NCI-H82 treated with DMSO at 0.1 percent for 48 hours (cell line): ENCODE measurements around the gene TPRG1L.
"Not testable (repeated sequence)": the region's sequence is repeated elsewhere in the genome, so short reads cannot be mapped to it uniquely, and the experiment has no call there.

Experiments
- DNase-seq: peaks from one replicate; lab custom pipeline; 2025; ENCODE audit not compliant: unreplicated experiment; lab: John Stamatoyannopoulos, UW

The TPRG1L gene

GRCh38 chr1:3624200-3625136 is at the start of gene TPRG1L:
TSS of gene TPRG1L (plus strand) at chr1:3625015. CDS start at chr1:3625073, 58 bp downstream.
- DNase-seq = peak; percentile 90

DNA sequence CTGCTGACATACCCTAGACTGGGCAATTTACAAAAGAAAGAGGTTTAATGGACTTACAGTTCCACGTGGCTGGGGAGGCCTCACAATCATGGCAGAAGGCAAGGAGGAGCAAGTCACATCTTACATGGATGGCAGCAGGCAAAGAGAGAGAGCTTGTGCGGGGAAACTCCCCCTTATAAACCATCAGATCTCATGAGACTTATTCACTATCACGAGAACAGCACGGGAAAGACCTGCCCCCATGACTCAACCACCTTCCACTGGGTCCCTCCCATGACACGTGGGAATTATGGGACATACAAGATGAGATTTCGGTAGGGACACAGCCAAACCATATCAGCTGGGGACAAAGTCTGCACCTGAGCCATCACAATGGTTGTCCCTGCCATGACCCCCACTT is 49.3 kb upstream of the TPRG1L start:
- DNase-seq = not testable (repeated sequence)

- DNase-seq = no peak
Measured at GRCh38 chr1:3575993-3576392, 48.8 kb upstream of the TPRG1L start.

DNA sequence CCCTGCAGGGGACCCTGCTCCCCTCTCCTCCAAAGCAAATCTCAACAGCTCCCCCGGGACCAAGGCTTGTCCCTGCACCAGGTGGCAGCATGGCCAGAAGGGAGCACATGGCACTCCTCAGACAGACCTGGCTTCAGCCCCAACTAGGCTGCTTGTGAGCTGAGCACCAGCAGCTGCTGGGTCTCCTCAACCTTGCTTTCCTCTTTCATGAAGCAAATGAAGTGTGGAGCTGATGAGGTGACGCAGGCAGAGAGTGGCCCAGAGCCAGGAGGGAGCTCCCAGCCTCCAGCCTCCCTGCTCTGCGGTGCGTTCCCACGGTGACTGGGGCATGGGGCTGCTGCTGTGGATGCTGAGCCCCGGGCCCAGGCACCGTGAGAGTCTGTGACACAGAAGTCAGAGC is 47.5 kb upstream of the TPRG1L start:
- DNase-seq = no peak

DNA sequence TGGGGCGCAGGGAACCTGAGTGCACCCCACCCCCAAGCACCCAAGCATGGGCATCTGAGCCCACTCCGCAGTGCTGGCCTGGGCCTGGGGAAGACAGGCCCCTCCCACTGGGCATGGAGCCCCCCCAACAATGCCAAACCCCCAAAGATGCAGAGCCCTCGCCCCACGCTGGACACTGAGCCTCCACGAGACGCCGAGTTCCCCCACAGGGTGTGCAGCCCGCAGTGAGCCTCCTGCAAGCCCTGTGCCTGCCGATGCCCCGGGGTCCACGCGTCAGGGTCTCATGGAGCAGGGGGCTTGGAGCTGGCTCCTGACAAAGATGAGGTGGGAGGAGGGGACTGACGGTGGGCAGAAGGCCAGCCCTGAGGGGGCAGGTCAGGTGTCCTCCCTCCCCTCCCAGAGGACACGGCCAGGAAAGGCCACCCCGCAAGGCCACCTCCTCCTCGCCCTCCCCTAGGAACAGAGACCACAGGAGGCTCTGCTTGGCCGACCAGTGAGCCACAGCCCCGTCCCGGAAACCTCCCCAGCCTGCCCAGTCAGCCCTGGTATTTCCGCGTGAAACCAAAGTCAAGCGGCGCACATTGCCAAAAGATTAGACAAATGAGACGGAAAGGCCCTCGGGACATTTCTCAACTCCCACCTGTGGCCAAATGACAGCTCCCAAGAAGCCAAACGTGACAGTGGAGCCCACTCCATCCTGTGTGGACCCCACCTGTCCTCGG is 46.9 kb upstream of the TPRG1L start:
- no peak for DNase-seq

DNA sequence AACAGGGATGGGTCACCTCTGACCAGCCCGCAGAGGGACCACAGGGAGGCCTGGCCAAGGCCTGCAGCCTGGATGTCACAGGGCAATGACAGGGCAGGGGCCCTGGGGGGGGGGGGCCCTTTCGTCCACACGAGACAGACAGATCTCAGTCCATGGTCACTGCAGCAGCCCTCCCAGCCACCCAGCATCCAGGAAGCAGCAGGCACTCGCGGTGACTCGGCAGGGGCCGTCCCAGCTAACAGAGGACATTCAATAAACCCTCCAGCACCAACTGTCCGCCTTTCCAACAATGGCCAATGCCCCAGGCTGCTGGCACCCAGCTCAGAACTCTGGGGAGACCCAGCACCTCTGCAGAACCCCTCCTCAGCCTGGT is 46.4 kb upstream of the TPRG1L start:
- no peak for DNase-seq

DNA sequence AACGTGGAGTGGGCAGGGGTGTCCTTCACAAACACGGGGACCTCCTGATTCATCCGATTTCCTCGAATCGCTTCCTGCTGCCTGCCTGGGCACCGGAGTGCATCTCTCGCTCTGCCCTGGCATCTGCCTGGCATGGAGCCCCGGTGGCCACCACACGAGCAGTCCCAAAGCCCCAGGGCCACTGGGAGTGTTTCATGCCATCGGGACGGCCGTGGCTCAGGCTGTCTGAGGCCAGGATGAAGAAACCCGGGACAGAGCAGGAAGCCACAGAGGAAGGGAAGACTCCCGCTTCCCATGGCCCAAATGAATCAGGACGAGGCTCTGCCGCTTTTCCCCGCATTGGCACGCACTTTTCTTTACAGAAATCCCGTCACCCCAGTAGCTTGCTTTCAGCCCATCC is 45.9 kb upstream of the TPRG1L start:
- no peak for DNase-seq

DNA sequence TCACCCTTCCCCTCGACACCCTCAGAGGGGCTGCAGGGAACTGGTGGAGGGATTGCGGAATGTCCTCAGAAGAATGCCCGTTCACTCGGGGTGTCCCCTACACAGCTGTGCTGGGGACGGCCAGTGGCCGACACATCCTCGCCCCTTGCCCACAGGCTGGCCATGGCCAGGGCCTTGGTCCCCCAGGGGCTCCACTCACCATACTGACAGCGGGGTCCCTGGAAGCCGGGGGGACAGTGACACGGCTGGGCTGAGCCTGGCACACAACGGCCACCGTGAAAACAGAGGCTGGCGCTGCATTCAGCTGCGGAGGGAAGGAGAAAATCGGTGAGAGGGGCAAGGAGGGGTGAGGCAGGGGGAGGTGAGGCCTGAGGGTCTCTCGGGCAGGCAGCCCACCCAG is 45.2 kb upstream of the TPRG1L start:
- no peak for DNase-seq

GRCh38 chr1:3580231-3580630 is 44.6 kb upstream of the TPRG1L start:
- DNase-seq = no peak

- DNase-seq = no peak
Measured at GRCh38 chr1:3581296-3582036, 43.3 kb upstream of the TPRG1L start.

GRCh38 chr1:3583751-3584150 is 41.1 kb upstream of the TPRG1L start:
- DNase-seq = not testable (repeated sequence)

- no peak for DNase-seq
Measured at GRCh38 chr1:3584915-3585314, 39.9 kb upstream of the TPRG1L start.

- not testable (repeated sequence) for DNase-seq
Measured at GRCh38 chr1:3585353-3585868, 39.4 kb upstream of the TPRG1L start.

DNA sequence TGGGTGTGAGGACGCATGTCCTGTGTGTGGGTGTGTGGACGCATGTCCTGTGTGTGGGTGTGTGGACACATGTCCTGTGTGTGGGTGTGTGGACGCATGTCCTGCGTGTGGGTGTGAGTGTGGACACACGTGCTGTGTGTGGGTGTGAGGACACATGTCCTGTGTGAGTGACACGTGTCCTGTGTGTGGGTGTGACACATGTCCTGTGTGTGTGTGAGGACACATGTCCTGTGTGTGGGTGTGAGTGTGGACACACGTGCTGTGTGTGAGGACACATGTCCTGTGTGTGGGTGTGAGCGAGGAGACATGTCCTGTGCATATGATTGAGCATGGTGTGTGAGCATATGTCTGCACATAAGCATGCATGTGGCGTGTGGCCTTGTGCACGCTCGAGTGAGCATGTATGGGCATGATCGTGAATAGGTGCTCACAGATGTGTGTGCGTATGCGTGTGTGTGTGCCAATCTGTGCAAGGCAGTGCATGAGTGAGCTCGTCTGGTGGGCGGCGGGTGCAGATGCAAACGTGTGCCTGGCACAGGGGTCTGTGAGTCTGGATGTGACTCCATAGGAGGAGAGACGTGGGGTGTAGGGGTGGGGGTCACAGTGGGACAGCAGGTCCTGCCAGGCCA is 38.8 kb upstream of the TPRG1L start:
- DNase-seq = no peak

DNA sequence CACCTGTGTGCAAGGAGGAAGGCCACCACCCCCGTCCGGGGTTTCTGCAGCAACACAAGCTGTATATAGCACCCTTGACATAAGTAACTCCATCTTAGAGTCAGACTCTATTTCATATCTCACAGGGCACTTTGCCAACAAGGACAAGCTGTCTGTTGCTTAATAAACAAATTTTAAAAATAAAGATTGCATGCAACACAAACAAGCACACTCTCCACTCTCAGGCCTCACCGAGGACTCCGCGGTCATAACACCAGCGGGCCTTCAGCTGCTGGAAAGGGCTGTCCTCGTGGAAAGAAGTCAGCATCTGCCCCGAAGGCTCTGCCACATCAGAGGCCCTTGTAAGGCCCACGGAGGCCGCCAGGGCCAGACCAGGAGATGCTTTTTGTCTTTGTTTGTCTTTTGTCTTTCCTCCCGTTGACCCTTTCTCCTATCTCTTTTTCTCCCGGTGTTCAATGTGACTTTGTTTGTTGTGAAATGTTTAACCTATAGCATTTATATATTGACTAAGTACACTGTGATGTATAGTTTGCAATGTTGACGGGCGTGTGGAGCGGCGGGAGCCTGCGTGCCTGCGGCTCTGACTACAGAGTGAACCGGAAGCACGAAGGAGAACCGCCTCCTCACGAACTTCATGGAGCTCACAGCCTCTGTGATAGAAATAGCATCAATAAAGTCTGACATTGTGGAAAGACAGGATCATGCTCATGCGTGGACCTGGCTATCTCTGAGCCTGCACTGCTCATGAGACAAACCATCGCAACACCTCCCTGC is 37.6 kb upstream of the TPRG1L start:
- DNase-seq = no peak

- DNase-seq = no peak
Measured at GRCh38 chr1:3588395-3588794, 36.4 kb upstream of the TPRG1L start.

DNA sequence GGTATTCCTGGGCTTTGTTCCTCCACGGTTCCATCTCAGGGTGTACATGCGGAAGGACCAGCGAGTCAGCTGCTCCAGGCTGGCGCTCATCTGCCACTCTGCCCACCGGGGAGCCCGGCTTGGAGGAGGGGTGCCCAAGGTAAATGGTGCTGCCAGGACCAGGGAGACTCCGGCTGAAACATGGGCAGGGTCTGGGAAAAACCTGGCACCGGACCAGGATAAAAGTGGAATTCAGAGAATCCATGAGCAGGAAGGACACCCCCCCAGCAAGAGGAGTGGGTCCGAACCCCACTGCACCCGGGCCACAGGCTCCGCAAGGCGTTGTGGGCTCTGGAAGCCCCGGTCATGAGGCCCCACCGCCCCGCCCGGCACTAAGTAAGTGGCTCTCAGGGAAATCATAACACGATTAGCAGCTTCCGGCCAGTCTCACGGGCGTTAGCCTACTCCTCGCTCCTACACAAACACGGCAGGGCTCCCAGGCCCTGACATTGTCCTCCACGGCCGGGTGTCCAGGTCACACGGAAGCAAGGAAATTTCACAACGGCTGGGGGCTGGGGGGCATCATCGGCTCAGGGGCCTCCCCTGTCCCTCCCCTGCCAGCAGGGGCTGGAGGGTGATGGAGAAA is 34.6 kb upstream of the TPRG1L start:
- DNase-seq = peak; percentile 0

- no peak for DNase-seq
Measured at GRCh38 chr1:3590951-3591865, 33.6 kb upstream of the TPRG1L start.

- no peak for DNase-seq
Measured at GRCh38 chr1:3593334-3593733, 31.5 kb upstream of the TPRG1L start.
